ENCODE data around the gene NEDD9.

NEDD9 gene

GRCh38 chr6:11197175-11197536, 35.3 kb downstream of the NEDD9 start:
- Histone ChIP-seq H3K27ac (ENCODE audit: low read depth, low read length) (no peak overlapping the region), H3K27me3 (ENCODE audit: control insufficient read depth, insufficient read depth, low read length) (no peaks in the 10 kb centered on the region), H3K4me1 (ENCODE audit: control insufficient read depth, insufficient read depth, low read length) (no peaks in the 10 kb centered on the region), H3K9ac (ENCODE audit: low read length) (no peak overlapping the region), H3K36me3 (ENCODE audit: control insufficient read depth, insufficient read depth, low read length) (no peaks in the 10 kb centered on the region), H3K4me3 (ENCODE audit: low read length) (no peak overlapping the region)

GRCh38 chr6:11196511-11197174, 35.8 kb downstream of the NEDD9 start:
- Histone ChIP-seq H3K4me3 (ENCODE audit: low read length) (no peak overlapping the region), H3K36me3 (ENCODE audit: control insufficient read depth, insufficient read depth, low read length) (no peaks in the 10 kb centered on the region), H3K9ac (ENCODE audit: low read length) (no peak overlapping the region), H3K4me1 (ENCODE audit: control insufficient read depth, insufficient read depth, low read length) (no peaks in the 10 kb centered on the region), H3K27me3 (ENCODE audit: control insufficient read depth, insufficient read depth, low read length) (no peaks in the 10 kb centered on the region), H3K27ac (ENCODE audit: low read depth, low read length) (no peak overlapping the region)

- no peak overlapping the region for H3K9ac ChIP-seq (ENCODE audit: low read length)
- H3K36me3 ChIP-seq (ENCODE audit: control insufficient read depth, insufficient read depth, low read length) = peaks cover 10% of the 10 kb centered on the region
- no peaks in the 10 kb centered on the region for H3K4me1 ChIP-seq (ENCODE audit: control insufficient read depth, insufficient read depth, low read length)
- no peaks in the 10 kb centered on the region for H3K27me3 ChIP-seq (ENCODE audit: control insufficient read depth, insufficient read depth, low read length)
- H3K27ac ChIP-seq (ENCODE audit: low read depth, low read length) = no peak overlapping the region
- no peak overlapping the region for H3K4me3 ChIP-seq (ENCODE audit: low read length)
These were observed 37.9 kb downstream of the NEDD9 start for GRCh38 chr6:11194356-11195218.

- Histone ChIP-seq H3K4me3 (ENCODE audit: low read length) (no peak overlapping the region), H3K27ac (ENCODE audit: low read depth, low read length) (no peak overlapping the region), H3K36me3 (ENCODE audit: control insufficient read depth, insufficient read depth, low read length) (peaks cover 14% of the 10 kb centered on the region), H3K27me3 (ENCODE audit: control insufficient read depth, insufficient read depth, low read length) (no peaks in the 10 kb centered on the region), H3K9ac (ENCODE audit: low read length) (no peak overlapping the region), H3K4me1 (ENCODE audit: control insufficient read depth, insufficient read depth, low read length) (no peaks in the 10 kb centered on the region)
These were observed 39.0 kb downstream of the NEDD9 start for GRCh38 chr6:11193434-11193833.

- Histone ChIP-seq H3K27me3 (ENCODE audit: control insufficient read depth, insufficient read depth, low read length) (no peaks in the 10 kb centered on the region), H3K27ac (ENCODE audit: low read depth, low read length) (no peak overlapping the region), H3K4me3 (ENCODE audit: low read length) (no peak overlapping the region), H3K4me1 (ENCODE audit: control insufficient read depth, insufficient read depth, low read length) (no peaks in the 10 kb centered on the region), H3K36me3 (ENCODE audit: control insufficient read depth, insufficient read depth, low read length) (peaks cover 17% of the 10 kb centered on the region), H3K9ac (ENCODE audit: low read length) (no peak overlapping the region)
These were observed 40.3 kb downstream of the NEDD9 start for GRCh38 chr6:11192167-11192566.

DNA sequence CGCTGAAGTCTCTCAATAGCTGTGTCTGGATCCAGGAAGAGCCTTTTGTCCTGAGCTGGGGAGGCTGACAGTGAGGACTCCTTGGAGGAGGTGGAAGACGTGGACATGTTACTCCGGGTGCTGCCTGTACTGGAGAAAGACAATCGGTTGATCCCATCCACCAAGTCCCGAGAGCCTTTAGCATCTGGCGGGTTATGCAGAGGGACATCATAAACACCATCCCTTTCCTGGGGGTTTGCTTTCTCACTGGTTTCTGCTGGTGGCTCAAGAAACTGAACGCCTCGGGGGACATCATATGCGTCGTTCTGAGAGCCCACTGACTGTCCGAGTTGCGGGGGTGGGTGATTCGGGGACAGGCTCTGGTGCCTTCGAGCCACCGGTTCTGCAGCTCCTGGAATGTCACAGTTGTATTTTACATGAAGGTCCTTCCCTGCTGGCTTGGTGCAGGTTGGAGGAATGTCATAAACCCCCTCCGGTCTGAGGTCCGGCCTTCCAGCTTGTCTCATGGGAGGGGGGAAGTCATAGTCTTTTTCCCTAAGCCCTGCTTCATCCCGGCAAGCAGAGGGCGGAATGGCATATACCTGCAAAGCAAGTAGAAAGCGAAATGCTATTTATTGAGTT, 41.7 kb downstream of the NEDD9 start:
- no peak overlapping the region for H3K9ac ChIP-seq (ENCODE audit: low read length)
- peaks cover 19% of the 10 kb centered on the region for H3K36me3 ChIP-seq (ENCODE audit: control insufficient read depth, insufficient read depth, low read length)
- no peak overlapping the region for H3K4me3 ChIP-seq (ENCODE audit: low read length)
- no peaks in the 10 kb centered on the region for H3K27me3 ChIP-seq (ENCODE audit: control insufficient read depth, insufficient read depth, low read length)
- H3K27ac ChIP-seq (ENCODE audit: low read depth, low read length) = no peak overlapping the region
- no peaks in the 10 kb centered on the region for H3K4me1 ChIP-seq (ENCODE audit: control insufficient read depth, insufficient read depth, low read length)

GRCh38 chr6:11189865-11190624, 42.4 kb downstream of the NEDD9 start:
- Histone ChIP-seq H3K4me3 (ENCODE audit: low read length) (no peak overlapping the region), H3K36me3 (ENCODE audit: control insufficient read depth, insufficient read depth, low read length) (peaks cover 26% of the 10 kb centered on the region)

DNA sequence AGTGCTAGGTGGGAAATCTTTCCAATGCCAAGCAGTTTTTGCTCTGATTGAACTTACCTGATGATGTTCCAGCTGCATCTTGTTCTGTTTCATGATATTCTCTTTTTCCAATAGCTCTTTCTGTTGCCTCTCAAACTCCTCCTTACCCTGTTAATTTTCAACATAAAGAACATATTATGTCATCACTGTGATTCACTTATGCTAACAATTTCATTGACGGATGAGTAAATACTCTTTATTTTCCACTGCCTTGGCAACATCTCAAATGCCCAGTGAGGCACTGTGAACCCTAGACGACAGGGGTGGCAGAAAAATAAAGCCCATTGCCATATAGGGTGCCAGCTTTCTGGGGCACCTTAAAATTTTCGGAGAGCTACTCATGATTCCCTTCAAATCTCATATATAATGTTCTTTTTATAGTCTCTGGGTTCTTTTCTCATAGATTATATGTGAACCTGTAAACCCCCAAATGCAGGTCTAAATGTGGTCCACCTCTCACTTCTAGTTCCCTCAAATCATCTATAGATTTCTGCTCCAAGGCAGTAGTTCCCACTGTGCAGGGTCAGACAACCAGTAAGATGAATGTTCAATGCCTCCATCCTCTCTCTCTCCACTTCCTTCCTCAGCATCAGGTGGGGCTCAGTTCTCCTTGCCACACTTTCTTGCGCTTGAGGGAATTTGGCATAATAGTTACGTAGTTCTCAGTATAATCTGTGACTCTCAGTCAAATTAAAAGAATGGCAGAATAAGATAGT, 44.1 kb downstream of the NEDD9 start:
- no peak overlapping the region for H3K9ac ChIP-seq (ENCODE audit: low read length)
- H3K36me3 ChIP-seq (ENCODE audit: control insufficient read depth, insufficient read depth, low read length) = peaks cover 26% of the 10 kb centered on the region
- no peak overlapping the region for H3K4me3 ChIP-seq (ENCODE audit: low read length)
- H3K27me3 ChIP-seq (ENCODE audit: control insufficient read depth, insufficient read depth, low read length) = no peaks in the 10 kb centered on the region
- no peak overlapping the region for H3K27ac ChIP-seq (ENCODE audit: low read depth, low read length)
- H3K4me1 ChIP-seq (ENCODE audit: control insufficient read depth, insufficient read depth, low read length) = no peaks in the 10 kb centered on the region

More at GRCh38 chr6:11189865-11190624, 42.4 kb downstream of the NEDD9 start:
- Histone ChIP-seq H3K27ac (ENCODE audit: low read depth, low read length) (no peak overlapping the region), H3K27me3 (ENCODE audit: control insufficient read depth, insufficient read depth, low read length) (no peaks in the 10 kb centered on the region), H3K4me1 (ENCODE audit: control insufficient read depth, insufficient read depth, low read length) (no peaks in the 10 kb centered on the region), H3K9ac (ENCODE audit: low read length) (no peak overlapping the region)

- Histone ChIP-seq H3K4me1 (ENCODE audit: control insufficient read depth, insufficient read depth, low read length) (no peaks in the 10 kb centered on the region), H3K4me3 (ENCODE audit: low read length) (no peak overlapping the region), H3K36me3 (ENCODE audit: control insufficient read depth, insufficient read depth, low read length) (peaks cover 26% of the 10 kb centered on the region), H3K9ac (ENCODE audit: low read length) (no peak overlapping the region), H3K27ac (ENCODE audit: low read depth, low read length) (no peak overlapping the region), H3K27me3 (ENCODE audit: control insufficient read depth, insufficient read depth, low read length) (no peaks in the 10 kb centered on the region)
These were observed 45.2 kb downstream of the NEDD9 start for GRCh38 chr6:11187301-11187700.

DNA sequence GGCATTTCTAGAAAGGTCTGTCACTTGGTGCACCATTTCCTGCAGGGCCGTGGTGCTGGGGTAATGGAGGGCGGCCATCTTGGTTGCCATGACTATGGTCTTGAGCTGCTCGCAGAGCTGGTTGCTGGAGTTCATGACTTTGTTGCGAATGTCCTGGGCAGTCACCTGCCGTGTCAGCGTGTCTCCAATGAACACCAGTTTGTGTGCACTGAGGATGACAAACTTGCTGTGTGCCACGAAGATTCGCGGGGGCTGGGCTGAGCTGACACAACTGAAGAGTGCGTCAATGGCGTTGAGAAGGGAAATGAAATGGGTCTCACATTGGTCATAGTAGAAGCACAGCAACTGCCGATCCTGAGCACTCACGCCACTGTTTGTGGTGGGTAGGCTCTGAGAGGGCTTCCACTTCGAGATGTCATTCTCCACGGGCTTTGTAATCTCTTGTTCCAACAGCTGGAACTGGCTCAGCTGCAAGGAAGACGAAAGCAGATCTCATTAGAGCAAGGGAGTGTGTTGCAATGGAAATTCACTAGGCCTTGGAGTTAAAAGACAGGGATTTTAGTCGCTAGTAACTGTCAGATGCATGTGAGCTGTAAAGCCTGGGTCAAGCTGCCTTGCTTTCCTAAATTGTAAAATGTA, 47.1 kb downstream of the NEDD9 start:
- Histone ChIP-seq H3K27me3 (ENCODE audit: control insufficient read depth, insufficient read depth, low read length) (no peaks in the 10 kb centered on the region), H3K4me1 (ENCODE audit: control insufficient read depth, insufficient read depth, low read length) (no peaks in the 10 kb centered on the region), H3K4me3 (ENCODE audit: low read length) (no peak overlapping the region), H3K9ac (ENCODE audit: low read length) (no peak overlapping the region), H3K36me3 (ENCODE audit: control insufficient read depth, insufficient read depth, low read length) (peaks cover 21% of the 10 kb centered on the region), H3K27ac (ENCODE audit: low read depth, low read length) (no peak overlapping the region)

- Histone ChIP-seq H3K27ac (ENCODE audit: low read depth, low read length) (no peak overlapping the region), H3K4me1 (ENCODE audit: control insufficient read depth, insufficient read depth, low read length) (no peaks in the 10 kb centered on the region), H3K9ac (ENCODE audit: low read length) (no peak overlapping the region), H3K36me3 (ENCODE audit: control insufficient read depth, insufficient read depth, low read length) (peaks cover 13% of the 10 kb centered on the region), H3K27me3 (ENCODE audit: control insufficient read depth, insufficient read depth, low read length) (no peaks in the 10 kb centered on the region), H3K4me3 (ENCODE audit: low read length) (no peak overlapping the region)
These were observed 48.6 kb downstream of the NEDD9 start for GRCh38 chr6:11183761-11184362.

All from rectal smooth muscle tissue (tissue), 1 donor.